ENCODE data around the gene IL6R.

DNA sequence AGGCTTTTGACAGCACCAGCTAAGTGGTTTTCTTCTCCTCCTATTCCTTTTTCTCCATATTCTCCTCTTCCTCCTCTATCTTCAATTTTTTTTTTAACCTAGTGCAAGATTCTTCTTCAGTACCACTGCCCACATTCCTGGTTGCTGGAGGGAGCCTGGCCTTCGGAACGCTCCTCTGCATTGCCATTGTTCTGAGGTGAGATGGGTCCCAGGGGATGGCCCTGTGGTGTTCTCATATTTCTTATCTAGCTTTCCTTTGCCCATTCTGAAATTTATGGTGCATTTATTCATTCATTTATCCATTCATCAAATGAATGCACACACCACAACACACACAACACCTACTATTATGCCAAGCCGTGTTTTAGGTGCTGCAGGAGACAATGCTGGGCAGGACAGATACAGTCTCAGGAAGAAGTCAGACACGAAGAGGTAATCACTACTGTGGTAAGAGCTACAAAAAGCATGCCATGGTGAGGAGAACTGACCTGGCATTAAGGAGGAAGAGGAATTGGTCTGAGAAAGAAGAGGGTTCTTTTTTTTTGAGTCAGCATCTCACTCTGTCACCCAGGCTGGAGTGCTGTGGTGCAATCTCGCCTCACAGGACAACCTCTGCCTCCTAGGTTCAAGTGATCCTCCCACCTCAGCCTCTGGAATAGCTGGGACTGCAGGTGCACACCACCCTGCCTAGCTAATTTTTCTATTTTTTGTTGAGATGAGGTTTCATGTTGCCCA lies 49.4 kb downstream of the IL6R start:
- TF ChIP-seq TAF1 (conservative IDR thresholded peaks at IDR 0.05) (no peak), SP1 (IDR thresholded peaks at IDR 0.05) (no peak)

Measured in liver (tissue), 1 donor.